Activated CD4-positive, alpha-beta T cell treated with anti-CD3 and anti-CD28 coated beads for 4 hours (primary cell): Measurements from ENCODE around the gene IER3IP1.
A peak's percentile ranks its signal among the peaks of the same experiment; 100 is the strongest.
"Not testable (repeated sequence)": the region's sequence is repeated elsewhere in the genome, so short reads cannot be mapped to it uniquely, and the experiment has no call there.

Experiments used
- DNase-seq, 2 donors: peaks; one replicate each; pipeline ENCODE4 v3.0.0-alpha.2; 2020

Gene IER3IP1

DNA sequence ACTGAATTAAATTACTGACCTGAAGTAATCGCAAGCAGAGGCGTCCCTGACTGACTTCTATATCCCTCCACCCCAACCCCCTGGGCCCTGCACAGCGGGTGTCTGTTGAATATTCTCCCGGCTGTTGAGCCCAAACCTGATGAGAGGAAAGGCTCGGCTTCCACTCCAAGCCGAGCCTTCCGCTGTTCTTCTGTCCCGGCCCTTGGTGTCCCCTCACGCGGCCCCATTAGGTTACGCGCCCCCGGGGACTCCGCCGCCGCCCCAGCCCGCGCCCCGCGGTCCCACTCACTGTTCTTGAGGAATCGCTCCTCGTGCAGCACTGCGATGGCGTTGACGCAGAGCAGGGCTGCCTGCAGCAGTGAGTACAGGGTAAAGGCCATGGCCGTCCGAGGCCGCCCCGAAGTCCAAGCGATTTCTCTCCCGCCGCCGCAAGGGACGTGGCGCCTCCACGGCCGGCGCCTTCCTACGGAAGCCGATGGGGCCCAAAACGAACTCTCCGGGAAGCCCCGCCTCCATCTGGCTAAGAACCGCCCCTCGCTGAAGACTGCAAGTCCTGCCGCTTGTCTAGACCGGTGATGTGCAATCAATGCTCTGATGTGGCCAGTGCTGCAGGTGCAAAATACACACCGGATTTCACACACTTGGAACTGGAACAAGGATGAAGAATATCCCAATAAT, at the start of gene IER3IP1:
TSS of gene IER3IP1 (minus strand) at position 467 of the 678 bp plus-strand sequence. CDS start at position 380, 87 bp downstream.
- DNase-seq: peak; percentile 84 to 88

DNA sequence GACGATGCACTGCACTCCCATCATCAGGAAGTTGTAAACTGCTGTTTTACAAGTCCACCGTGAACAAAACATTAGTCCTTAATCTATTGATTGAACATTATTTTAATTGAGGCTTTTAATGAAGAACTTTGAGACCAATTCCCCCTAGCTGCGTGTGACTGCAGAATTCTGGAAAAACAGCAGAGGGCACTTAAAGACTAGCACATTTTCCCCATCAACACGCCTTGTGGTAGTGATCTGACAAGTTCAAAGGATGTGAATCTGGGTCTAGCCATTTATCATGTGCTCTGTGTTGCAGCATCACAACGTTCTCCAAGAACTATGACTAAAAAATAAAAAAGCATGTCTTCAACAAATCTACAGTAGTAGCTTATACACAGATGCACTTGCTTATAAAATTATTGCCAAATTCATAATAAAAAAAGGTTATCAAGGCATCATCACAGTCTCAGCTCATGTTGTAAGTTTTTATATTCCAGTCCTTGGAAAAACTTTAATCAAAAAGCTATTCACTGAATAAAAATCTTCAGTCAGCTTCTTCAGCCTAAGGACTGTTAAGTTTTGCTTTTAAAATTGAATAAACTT, 39.5 kb upstream of the IER3IP1 start:
- DNase-seq: no peak

GRCh38 chr18:47209171-47209570, 33.0 kb upstream of the IER3IP1 start:
- DNase-seq: no peak

DNA sequence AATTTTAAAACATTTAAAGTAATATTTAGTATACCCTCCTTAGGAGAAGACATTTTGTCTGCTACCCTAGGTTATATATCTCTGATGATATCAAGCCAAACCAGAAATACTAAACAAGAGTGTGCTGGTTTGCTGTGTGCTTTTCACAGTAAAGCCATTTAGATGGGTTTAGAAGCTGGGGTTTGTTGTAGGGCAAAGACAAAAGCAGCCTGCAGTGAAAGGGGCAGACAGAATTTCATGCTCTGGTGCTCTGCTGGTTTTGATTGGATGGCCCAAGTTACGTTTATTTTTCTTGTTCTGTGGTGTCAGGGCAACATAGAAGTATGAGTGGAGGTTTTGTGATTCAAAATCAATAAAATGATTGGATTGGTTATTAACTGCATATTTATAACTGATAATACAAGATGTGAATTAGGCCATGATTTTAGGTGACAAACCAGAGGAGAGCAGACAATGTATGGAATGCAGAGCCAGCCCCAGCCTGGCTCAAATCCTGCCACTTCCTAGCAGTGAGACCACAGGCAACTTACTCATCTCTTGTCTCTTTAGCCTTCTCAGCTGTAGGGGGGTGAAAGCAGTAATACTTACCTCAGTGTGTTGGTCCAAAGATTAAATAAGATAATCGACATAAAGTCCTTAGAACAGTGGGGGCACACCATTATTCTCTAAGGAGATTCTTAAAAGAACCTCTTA, 30.9 kb upstream of the IER3IP1 start:
- no peak for DNase-seq

DNA sequence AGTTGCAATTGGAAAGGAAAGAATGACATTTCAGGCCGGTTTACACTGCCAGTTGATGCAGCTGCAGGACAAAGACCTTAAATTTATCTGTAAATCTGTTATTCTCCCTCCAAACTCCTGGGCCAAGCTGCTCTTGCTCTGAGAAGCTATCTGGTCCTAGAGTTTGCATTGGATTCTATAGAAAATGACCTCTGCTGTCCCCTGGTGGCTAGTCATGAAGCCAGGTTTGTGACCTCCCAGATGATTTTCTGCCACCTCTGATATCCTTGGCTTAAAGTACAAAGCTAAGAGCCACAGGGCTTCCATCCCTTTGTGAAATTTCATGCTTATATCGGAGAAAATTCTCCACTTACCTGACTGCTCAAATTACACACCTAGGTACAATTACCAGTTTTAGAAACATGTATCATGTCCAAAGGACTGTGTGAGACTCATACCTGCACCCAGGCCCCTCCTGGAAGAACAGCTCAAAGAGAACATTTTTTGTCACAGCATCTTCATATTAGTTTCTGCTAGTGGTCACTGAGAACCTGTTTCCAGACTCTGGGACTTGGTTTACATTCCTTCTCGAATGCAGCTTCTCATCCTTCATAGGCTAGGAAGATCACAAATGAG, 28.9 kb upstream of the IER3IP1 start:
- peak; percentile 10 to 44 for DNase-seq

DNA sequence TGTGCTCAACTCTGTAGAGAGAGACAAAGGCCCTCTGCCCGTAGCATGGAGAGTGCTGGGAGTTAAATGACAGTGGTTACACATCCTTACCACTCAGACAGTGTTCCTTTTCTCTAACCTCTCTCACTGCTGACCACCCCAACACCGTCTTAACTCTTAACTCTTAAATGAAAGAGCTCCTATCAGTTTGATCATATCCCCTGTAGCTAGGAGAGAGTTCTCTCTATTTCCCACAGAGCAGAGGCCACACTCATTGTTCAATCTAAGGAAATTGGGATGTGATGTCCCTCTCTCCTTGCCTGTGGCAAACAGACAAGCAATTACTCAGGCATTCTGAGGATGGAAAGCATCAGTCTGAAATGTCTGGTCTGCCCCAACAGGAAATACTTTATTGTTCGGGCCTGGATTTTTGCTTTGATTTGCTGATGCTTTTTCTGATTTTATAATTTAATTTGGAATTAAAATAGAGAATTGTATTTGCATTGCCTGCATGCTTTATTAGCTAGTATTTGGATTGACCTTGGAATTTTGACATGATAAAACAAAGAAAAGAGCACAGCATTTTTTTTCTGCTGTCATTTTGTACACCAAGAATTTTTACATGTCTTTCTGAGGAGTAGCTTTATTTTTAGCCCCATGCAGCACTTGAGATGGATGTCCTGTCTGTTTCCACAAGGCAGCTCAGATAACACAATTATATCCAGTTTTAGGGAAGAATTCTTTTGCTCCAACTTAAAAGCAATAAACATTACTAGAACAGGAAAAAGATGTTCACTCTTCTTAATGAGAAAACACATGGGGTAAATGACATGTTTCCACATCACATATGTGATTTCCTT, 27.7 kb upstream of the IER3IP1 start:
- no peak for DNase-seq

DNA sequence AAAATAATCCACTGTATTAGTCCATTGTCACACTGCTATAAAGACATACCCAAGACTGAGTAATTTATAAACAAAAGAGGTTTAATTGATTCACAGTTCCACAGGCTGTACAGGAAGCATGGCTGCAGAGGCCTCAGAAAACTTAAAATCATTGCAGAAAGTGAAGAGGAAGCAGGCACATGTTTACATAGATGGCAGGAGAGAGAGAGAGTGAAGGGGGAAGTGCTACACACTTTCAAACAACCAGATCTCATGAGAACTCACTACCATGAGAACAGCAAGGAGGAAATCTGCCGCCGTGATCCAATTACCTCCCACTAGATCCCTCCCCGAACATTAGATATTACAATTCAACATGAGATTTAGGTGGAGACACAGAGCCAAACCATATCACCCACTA, 19.8 kb upstream of the IER3IP1 start:
- not testable (repeated sequence) for DNase-seq

- no peak for DNase-seq
Observed at GRCh38 chr18:47191961-47192360, 15.8 kb upstream of the IER3IP1 start.

DNA sequence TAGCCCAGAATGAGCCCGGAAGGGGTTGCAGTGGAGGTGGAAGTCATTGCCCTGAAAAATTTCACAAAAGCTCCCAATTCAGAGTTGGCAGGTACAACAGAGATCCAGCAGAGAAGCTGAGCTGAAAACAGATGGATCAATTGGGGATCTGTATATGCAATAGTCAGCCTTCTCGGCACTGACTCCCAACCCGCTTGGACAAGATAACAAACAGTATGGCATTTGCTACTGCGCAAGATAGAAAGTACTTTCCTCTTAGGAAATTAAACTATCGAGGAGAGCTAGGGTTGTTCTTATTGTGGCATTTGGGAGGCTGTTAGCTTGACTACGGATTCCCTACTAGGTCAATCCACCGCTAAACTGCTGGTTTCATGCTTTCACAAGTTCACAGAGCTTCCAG, 11.6 kb upstream of the IER3IP1 start:
- DNase-seq: no peak

- DNase-seq: no peak
Observed at GRCh38 chr18:47184419-47185050, 8.4 kb upstream of the IER3IP1 start.

DNA sequence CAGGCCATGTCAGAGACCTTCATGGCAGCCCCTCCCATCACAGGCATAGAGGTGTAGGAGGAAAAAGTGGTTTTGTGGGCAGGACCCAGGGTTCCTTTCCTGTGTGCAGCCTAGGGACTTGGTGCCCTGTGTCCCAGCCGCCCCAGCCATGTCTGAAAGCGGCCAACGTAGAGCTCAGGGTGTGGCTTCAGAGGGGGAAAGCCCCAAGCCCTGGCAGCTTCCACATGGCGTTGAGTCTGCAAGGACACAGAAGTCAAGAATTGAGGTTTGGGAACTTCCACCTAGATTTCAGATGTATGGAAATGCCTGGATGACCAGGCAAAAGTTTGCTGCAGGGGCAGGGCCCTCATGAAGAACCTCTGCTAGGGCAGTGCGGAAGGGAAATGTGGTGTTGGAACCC, 6.0 kb upstream of the IER3IP1 start:
- DNase-seq: not testable (repeated sequence)

GRCh38 chr18:47180765-47181164, 4.6 kb upstream of the IER3IP1 start:
- DNase-seq: no peak

GRCh38 chr18:47179520-47179919, 3.4 kb upstream of the IER3IP1 start:
- no peak for DNase-seq

DNA sequence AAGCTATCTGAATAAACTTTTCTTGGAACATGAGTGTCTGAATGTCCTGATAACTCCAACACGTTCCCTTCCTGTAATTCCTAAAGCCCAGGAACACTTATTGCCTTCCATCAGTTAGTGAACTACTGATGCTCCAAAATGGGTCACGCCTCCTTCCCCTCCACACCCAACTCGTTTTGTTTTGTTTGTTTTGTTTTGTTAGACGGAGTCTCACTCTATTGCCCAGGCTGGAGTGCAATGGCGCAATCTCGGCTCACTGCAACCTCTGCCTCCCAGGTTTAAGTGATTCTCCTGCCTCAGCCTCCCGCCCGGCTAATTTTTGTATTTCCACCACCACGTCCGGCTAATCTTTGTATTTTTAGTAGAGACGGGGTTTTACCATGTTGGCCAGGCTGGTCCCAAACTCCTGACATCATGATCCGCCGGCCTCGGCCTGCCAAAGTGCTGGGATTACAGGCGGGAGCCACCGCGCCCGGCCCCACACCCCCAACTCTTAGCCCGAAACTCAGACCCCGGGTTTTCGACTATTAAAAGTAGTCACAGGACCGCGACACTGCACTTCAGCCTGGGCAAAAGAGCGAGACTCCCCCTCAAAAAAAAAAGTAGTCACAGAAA, 774 bp downstream of the IER3IP1 start:
- no peak for DNase-seq

- DNase-seq: no peak
Observed at GRCh38 chr18:47174545-47175116, 1.5 kb downstream of the IER3IP1 start.

- DNase-seq: no peak
Observed at GRCh38 chr18:47172476-47172875, 3.7 kb downstream of the IER3IP1 start.

- no peak for DNase-seq
Observed at GRCh38 chr18:47168913-47169312, 7.3 kb downstream of the IER3IP1 start.

GRCh38 chr18:47168509-47168908, 7.7 kb downstream of the IER3IP1 start:
- no peak for DNase-seq

GRCh38 chr18:47166294-47166693, 9.9 kb downstream of the IER3IP1 start:
- DNase-seq: no peak

- DNase-seq: no peak
Observed at GRCh38 chr18:47163241-47163640, 12.9 kb downstream of the IER3IP1 start.

DNA sequence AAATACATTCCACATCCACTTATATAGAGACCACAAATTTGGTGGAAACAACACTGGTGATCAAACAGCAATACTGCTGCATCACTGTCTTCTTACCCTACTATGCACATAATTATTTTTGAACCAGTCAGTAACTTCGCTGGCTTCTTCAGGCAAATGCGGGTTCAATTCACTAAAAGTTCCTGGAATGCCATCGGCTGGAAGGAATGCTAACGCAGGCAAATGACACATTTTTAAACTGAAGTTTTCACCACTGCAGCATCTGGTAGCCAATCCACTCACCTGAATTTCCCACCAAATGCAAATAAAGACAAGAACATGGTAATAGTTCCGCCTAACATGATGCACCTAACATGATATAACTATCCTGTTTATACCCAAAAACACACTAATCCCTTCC, 15.9 kb downstream of the IER3IP1 start:
- no peak for DNase-seq
